ENCODE results near the gene RBMS1. TPM values are rescaled to one million over a fixed set of nuclear protein-coding genes. Genes with fewer than 3 reads are reported as not detected.
"Not testable (repeated sequence)": the region's sequence is repeated elsewhere in the genome, so short reads cannot be mapped to it uniquely, and the experiment has no call there.

The RBMS1 gene
- total RNA-seq, 2 donors from 2014 or later, result 6.3 to 21.1 TPM

GRCh38 chr2:160368988-160369930, 124.3 kb downstream of the RBMS1 start:
- Histone ChIP-seq H3K36me3 (no peaks in the 10 kb centered on the region), H3K9me3 (no peaks in the 10 kb centered on the region), H3K27ac (no peak overlapping the region), H3K4me1 (no peaks in the 10 kb centered on the region), H3K9ac (ENCODE audit: low read depth in 2 of 2, low read length in 2 of 2) (no peak overlapping the region), H3K27me3 (no peaks in the 10 kb centered on the region), H3K4me3 (no peak overlapping the region)
- intact Hi-C loops (cut with DNase I), result no loop called here
- no peak for TF ChIP-seq CTCF (IDR thresholded peaks at IDR 0.05)
- no peak for DNase-seq

- Histone ChIP-seq H3K4me1 (no peaks in the 10 kb centered on the region), H3K27me3 (no peaks in the 10 kb centered on the region), H3K36me3 (no peaks in the 10 kb centered on the region), H3K9me3 (no peaks in the 10 kb centered on the region), H3K9ac (ENCODE audit: low read depth in 2 of 2, low read length in 2 of 2) (no peak overlapping the region), H3K27ac (no peak overlapping the region), H3K4me3 (no peak overlapping the region)
- intact Hi-C loops (cut with DNase I), result no loop called here
- DNase-seq, result no peak
- TF ChIP-seq CTCF (IDR thresholded peaks at IDR 0.05), result no peak
These were observed 125.7 kb downstream of the RBMS1 start for GRCh38 chr2:160367887-160368286.

GRCh38 chr2:160367139-160367538, 126.5 kb downstream of the RBMS1 start:
- H3K27me3 ChIP-seq; H3K9ac ChIP-seq (ENCODE audit: low read depth in 2 of 2, low read length in 2 of 2); DNase-seq; H3K4me3 ChIP-seq; intact Hi-C loops (cut with DNase I); H3K27ac ChIP-seq; H3K4me1 ChIP-seq; H3K36me3 ChIP-seq; H3K9me3 ChIP-seq: not testable (repeated sequence)

GRCh38 chr2:160366474-160366873, 127.1 kb downstream of the RBMS1 start:
- no peak for DNase-seq
- H3K36me3 ChIP-seq, result no peaks in the 10 kb centered on the region
- no peak for TF ChIP-seq CTCF (IDR thresholded peaks at IDR 0.05)
- H3K4me3 ChIP-seq, result no peak overlapping the region
- intact Hi-C loops (cut with DNase I), result no loop called here
- H3K4me1 ChIP-seq, result no peaks in the 10 kb centered on the region
- H3K9ac ChIP-seq (ENCODE audit: low read depth in 2 of 2, low read length in 2 of 2), result no peak overlapping the region
- H3K9me3 ChIP-seq, result no peaks in the 10 kb centered on the region
- H3K27ac ChIP-seq, result no peak overlapping the region
- no peaks in the 10 kb centered on the region for H3K27me3 ChIP-seq

GRCh38 chr2:160365716-160366367, 127.8 kb downstream of the RBMS1 start:
- intact Hi-C loops (cut with DNase I), result no loop called here
- H3K9ac ChIP-seq (ENCODE audit: low read depth in 2 of 2, low read length in 2 of 2), result no peak overlapping the region
- no peak overlapping the region for H3K27ac ChIP-seq
- H3K9me3 ChIP-seq, result no peaks in the 10 kb centered on the region
- peak; percentile 71 for DNase-seq
- H3K4me1 ChIP-seq, result no peaks in the 10 kb centered on the region
- H3K27me3 ChIP-seq, result no peaks in the 10 kb centered on the region
- no peak overlapping the region for H3K4me3 ChIP-seq
- TF ChIP-seq CTCF (IDR thresholded peaks at IDR 0.05), result no peak
- H3K36me3 ChIP-seq, result no peaks in the 10 kb centered on the region

GRCh38 chr2:160364364-160364763, 129.2 kb downstream of the RBMS1 start:
- no peaks in the 10 kb centered on the region for H3K4me1 ChIP-seq
- no peak for TF ChIP-seq CTCF (IDR thresholded peaks at IDR 0.05)
- no peak for DNase-seq

More at GRCh38 chr2:160364364-160364763, 129.2 kb downstream of the RBMS1 start:
- intact Hi-C loops (cut with DNase I), result no loop called here
- Histone ChIP-seq H3K4me3 (no peak overlapping the region), H3K9me3 (no peaks in the 10 kb centered on the region), H3K36me3 (no peaks in the 10 kb centered on the region), H3K9ac (ENCODE audit: low read depth in 2 of 2, low read length in 2 of 2) (no peak overlapping the region), H3K27me3 (no peaks in the 10 kb centered on the region), H3K27ac (no peak overlapping the region)
